ENCODE data around the gene TMPRSS6.

DNA sequence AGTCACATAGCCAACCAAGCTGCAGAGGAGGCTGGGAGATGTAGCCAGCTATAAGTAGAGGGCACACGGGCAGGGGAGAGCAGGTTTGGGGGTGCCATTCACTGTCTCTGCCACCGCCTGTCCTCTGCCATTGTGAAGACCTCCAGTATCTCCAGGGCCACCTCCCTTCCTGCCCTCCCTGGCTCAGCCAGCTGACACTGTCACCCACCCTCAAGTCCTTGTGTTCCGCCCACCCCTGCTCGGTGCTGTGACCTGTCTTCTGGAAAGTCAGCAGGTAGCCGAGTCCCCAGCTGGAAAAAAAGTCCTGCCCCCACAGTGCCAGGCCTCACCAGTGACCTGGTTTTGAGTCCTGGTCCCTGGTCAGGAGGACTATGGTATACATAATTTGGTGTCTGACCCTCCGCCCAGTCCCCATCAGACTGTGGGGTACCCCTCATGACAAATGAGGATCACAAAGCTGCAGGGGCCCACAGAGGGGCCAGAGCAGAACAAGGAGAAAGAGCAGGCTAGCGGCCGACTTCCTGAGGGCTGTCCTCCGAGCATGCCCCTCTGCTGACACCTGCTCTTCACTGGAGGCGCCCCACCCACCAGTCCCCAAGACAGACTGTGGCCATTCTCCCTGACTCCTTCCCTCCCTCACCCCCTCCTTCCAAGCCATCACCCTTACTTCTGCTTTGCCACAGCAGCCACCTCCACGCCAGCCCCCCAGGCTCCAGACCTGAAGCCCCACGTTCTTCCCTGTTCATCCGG, 47.3 kb upstream of the TMPRSS6 start:
- TF ChIP-seq ZNF274 (IDR thresholded peaks at IDR 0.05; ENCODE audit: low read depth, low read length) (no peak), YY1 (IDR thresholded peaks at IDR 0.05; ENCODE audit: insufficient read depth, insufficient read length) (no peak)

Measured in NT2/D1 (cell line).